Endothelial cell (in vitro differentiated cells): ENCODE data around the gene PPP3CA. TPM values are rescaled to one million over a fixed set of nuclear protein-coding genes. Genes with fewer than 3 reads are reported as not detected.

ENCODE experiments used
- DNase-seq: peaks from one replicate; pipeline ENCODE4 v3.0.0; 2021; ENCODE audit warnings: low spot score
- H3K27ac Mint-ChIP-seq: one replicate; pipeline ENCODE4 v1.8.0; 2021; ENCODE audit warnings: mixed read lengths, inconsistent platforms; ENCODE audit not compliant: unreplicated experiment
- H3K27me3 Mint-ChIP-seq: one replicate; pipeline ENCODE4 v1.8.0; 2021; ENCODE audit warnings: mild to moderate bottlenecking, moderate library complexity, mixed read lengths, inconsistent platforms; ENCODE audit not compliant: unreplicated experiment
- H3K36me3 Mint-ChIP-seq: one replicate; pipeline ENCODE4 v1.8.0; 2021; ENCODE audit warnings: mild to moderate bottlenecking, low read depth, mixed read lengths, inconsistent platforms; ENCODE audit not compliant: unreplicated experiment
- H3K4me1 Mint-ChIP-seq: one replicate; pipeline ENCODE4 v1.8.0; 2021; ENCODE audit warnings: mild to moderate bottlenecking, mixed read lengths, inconsistent platforms; ENCODE audit not compliant: unreplicated experiment
- H3K4me3 Mint-ChIP-seq: one replicate; pipeline ENCODE4 v1.8.0; 2021; ENCODE audit warnings: mild to moderate bottlenecking, mixed read lengths, inconsistent platforms; ENCODE audit not compliant: unreplicated experiment
- H3K9me3 Mint-ChIP-seq: one replicate; pipeline ENCODE4 v1.8.0; 2021; ENCODE audit warnings: mixed read lengths, inconsistent platforms; ENCODE audit not compliant: unreplicated experiment
- CTCF ChIP-seq: fragments of 200-600 bp; sonication (generic); IDR thresholded peaks from one replicate; pipeline ENCODE4 v1.5.0; 2021; ENCODE audit warnings: antibody characterized with exemption; ENCODE audit not compliant: unreplicated experiment
- total RNA-seq: library from RNA; stranded (reverse); fragmentation: NEBNext Ultra II Directional; extraction: Animal tissue kit (Norgen Biotek cat#: 25700); gene quantifications from one replicate; pipeline ENCODE4 v1.2.1, GENCODE V29; 2021; ENCODE audit not compliant: unreplicated experiment

The PPP3CA gene
- total RNA-seq, 1 donor from 2014 or later: 60.5 TPM

DNA sequence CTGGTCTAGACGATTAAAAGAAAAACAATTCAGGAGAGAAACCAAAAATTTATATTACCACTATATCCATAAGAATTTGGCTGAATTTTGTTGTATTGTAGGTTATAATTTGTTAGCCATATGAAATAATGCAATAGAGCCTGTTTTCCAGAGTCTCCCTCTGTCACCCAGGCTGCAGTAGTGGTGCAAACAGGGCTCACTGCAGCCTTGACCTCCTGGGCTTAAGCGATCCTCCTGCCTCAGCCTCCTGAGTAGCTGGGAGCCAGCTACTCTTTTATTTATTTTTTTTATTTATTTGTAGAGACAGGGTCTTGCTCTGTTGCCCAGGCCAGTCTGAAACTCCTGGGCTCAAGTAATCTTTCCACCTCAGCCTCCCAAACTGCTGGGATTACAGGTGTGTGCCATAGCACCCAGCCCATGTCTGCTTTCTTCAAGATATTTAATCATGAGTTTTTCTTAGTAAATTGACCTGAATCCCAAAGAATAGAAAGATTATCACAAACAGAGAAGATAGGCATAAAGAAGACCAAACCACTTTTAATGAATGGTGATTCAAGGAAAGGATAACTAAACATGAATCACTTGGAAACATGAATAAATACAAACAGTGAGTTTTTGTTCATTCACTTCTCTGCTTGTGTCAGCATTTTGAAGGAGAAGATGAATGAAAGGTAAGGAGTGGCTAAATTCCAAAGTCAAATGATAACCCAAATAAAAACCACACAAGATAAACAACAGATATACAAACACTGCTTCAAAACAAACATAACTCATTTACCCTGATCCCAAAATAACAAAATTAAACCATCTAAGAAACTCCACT lies 82.1 kb downstream of the PPP3CA start:
- TF ChIP-seq CTCF: no peak
- H3K27ac Mint-ChIP-seq: no peak overlapping the region
- H3K4me3 Mint-ChIP-seq: no peak overlapping the region
- H3K36me3 Mint-ChIP-seq: no peaks in the 10 kb centered on the region
- no peak for DNase-seq
- no peaks in the 10 kb centered on the region for H3K27me3 Mint-ChIP-seq
- H3K9me3 Mint-ChIP-seq: no peaks in the 10 kb centered on the region
- peaks cover 36% of the 10 kb centered on the region for H3K4me1 Mint-ChIP-seq

DNA sequence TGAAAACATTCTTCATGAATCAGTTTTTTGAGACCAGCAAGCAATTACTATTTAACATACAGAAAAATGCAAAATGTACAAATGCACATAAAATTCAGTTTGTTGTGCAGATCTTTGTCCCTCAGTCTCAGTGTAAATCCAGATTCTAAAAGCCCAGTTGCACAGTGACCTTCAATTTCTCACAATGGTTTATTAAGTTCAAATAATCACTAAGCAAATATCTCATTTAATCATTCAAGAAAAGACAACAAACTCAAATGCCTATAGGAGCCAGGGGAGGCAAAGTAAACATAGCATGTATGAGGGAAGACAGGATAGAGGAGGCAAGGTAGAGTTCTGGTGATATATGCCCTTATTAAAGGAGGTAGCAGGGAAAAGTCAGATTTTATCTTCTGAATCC lies 82.8 kb downstream of the PPP3CA start:
- no peak overlapping the region for H3K27ac Mint-ChIP-seq
- no peak for DNase-seq
- no peaks in the 10 kb centered on the region for H3K9me3 Mint-ChIP-seq
- H3K27me3 Mint-ChIP-seq: no peaks in the 10 kb centered on the region
- no peak overlapping the region for H3K4me3 Mint-ChIP-seq
- H3K4me1 Mint-ChIP-seq: peaks cover 41% of the 10 kb centered on the region
- no peak for TF ChIP-seq CTCF
- H3K36me3 Mint-ChIP-seq: no peaks in the 10 kb centered on the region

- no peaks in the 10 kb centered on the region for H3K9me3 Mint-ChIP-seq
- no peak overlapping the region for H3K4me3 Mint-ChIP-seq
- H3K36me3 Mint-ChIP-seq: no peaks in the 10 kb centered on the region
- no peak overlapping the region for H3K27ac Mint-ChIP-seq
- DNase-seq: no peak
- H3K27me3 Mint-ChIP-seq: peaks cover 3% of the 10 kb centered on the region
- TF ChIP-seq CTCF: no peak
- H3K4me1 Mint-ChIP-seq: peaks cover 52% of the 10 kb centered on the region
These were observed 84.6 kb downstream of the PPP3CA start for GRCh38 chr4:101262683-101263082.

GRCh38 chr4:101259876-101260275 lies 87.5 kb downstream of the PPP3CA start:
- H3K27ac Mint-ChIP-seq: no peak overlapping the region
- no peaks in the 10 kb centered on the region for H3K36me3 Mint-ChIP-seq
- H3K4me3 Mint-ChIP-seq: no peak overlapping the region
- peaks cover 3% of the 10 kb centered on the region for H3K27me3 Mint-ChIP-seq
- TF ChIP-seq CTCF: no peak
- H3K4me1 Mint-ChIP-seq: peaks cover 70% of the 10 kb centered on the region
- DNase-seq: no peak
- no peaks in the 10 kb centered on the region for H3K9me3 Mint-ChIP-seq

DNA sequence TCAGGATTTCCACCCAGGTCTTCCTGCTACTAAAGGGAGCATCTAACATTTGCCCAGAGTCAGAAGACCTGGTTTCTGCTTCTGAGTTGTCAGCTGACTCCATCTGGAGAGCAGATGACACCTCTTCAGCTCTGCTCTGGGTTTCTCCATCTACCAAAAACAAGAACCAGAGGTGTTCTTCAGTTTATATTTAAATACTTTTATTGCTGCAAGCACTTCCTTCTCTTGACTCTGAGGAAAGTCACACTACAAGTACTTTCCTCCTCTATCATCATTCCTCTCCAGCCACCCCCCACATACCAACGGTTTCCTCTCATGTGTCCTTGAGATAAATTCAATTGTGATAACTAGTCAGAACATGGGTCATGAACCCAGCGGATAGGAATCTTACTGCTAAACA lies 88.4 kb downstream of the PPP3CA start:
- H3K4me3 Mint-ChIP-seq: peak overlapping the region; percentile 42
- no peaks in the 10 kb centered on the region for H3K9me3 Mint-ChIP-seq
- H3K36me3 Mint-ChIP-seq: no peaks in the 10 kb centered on the region
- H3K4me1 Mint-ChIP-seq: peaks cover 65% of the 10 kb centered on the region
- no peak for TF ChIP-seq CTCF
- DNase-seq: no peak
- H3K27me3 Mint-ChIP-seq: peaks cover 3% of the 10 kb centered on the region
- H3K27ac Mint-ChIP-seq: peak overlapping the region; percentile 33
